GM23248 (cell line): ENCODE measurements around the gene SIAE.

ENCODE experiments used
- EZH2 ChIP-seq: fragments of 200-600 bp; sonication (generic); IDR thresholded peaks from 2 replicates; pipeline ENCODE4 v1.6.1; 2018; ENCODE audit warnings: antibody characterized with exemption, mild to moderate bottlenecking; ENCODE audit not compliant: insufficient read depth, poor library complexity, severe bottlenecking
- EZH2phosphoT487 ChIP-seq: fragments of 200-600 bp; sonication (generic); IDR thresholded peaks from 2 replicates; pipeline ENCODE4 v1.6.1; 2018; ENCODE audit warnings: antibody characterized with exemption, moderate library complexity, mild to moderate bottlenecking, low read depth; ENCODE audit not compliant: insufficient read depth

DNA sequence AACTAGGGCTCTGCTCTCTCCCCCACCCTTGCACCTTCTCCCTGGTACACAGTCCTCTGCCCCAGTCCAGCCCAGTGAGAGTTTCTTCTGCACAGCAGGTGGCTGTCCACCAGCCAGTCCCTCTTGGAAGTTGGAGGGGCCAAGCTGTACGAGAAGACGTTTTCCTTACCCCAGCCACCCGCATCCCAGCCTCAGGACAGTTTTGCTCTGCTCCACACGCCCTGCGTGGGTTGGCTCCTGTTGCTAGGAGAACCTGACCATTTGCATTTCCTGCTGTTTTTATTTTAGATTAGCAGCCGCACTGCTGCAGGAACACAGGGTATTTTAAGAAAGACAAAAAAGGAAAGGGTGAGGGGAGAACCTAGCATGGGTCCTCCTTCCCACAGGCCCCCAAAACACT, 48.6 kb upstream of the SIAE start:
- TF ChIP-seq EZH2 = no peak
- TF ChIP-seq EZH2phosphoT487 = no peak
